Activated CD4-positive, CD25-positive, alpha-beta regulatory T cell (primary cell): Measurements from ENCODE around the gene PREB.
"Not testable (repeated sequence)": the region's sequence is repeated elsewhere in the genome, so short reads cannot be mapped to it uniquely, and the experiment has no call there.

ENCODE experiments used
- DNase-seq, 4 experiments: peaks; one replicate each; lab custom pipeline; 2025; lab: John Stamatoyannopoulos, UW

Gene PREB

DNA sequence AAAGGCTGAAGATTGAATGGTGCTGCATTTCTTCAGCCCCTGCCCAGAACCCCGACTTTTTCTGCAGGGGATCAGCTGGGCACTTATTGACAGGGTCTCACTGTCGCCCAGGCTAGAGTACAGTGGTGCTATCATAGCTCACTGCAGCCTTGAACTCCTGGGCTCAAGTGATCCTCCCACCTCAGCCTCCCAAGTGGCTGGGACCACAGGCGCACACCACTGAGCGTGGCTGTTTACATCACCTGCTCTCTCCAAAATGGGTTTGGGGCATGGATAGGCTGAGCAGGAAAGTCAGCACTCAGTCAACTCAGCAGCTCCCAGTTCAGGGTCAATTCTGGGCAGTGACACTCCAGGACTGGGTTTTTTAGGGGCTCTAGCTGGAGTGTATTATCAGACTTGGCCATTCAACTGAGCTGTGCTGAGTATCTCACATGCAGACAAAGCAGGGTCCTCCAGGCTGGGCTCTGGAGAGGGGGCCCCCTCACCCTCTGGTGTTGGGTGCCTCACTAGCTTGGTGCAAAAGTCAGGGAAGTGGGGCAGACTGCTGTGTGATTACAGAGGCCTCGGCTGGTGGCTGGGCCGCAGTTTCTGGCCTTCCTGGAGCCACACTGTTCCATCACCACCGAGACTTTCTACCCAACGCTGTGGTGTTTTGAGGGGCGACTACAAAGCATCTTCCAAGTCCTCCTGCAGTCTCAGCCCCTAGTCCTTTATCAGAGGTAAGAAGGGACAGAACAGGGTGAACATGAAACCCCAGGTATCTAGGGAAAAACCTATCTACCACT is 6.4 kb downstream of the PREB start:
- DNase-seq: no peak

DNA sequence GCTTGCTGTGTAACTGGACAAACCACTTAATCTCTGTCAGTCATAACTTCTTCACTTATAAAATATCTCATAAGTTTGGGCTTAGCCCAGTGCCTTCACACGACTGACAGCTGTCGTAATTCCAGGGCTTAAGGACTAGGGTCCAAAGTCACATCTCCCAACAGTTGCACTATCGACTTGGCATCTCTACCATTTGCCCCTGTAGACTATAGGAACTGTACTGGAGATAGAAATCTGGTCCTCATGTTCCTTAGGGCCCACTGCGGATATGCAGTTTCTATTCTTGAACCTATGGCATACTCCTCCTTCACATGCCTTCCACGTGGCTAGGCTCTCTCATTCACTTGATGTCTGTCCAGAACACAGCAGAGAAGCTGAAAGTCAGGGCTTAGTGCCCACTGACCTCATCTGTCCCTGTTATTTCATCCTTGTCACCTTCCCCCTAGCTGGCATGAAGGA is 8.2 kb downstream of the PREB start:
- DNase-seq: no peak

- DNase-seq: no peak
Observed at GRCh38 chr2:27125104-27125503, 9.3 kb downstream of the PREB start.

DNA sequence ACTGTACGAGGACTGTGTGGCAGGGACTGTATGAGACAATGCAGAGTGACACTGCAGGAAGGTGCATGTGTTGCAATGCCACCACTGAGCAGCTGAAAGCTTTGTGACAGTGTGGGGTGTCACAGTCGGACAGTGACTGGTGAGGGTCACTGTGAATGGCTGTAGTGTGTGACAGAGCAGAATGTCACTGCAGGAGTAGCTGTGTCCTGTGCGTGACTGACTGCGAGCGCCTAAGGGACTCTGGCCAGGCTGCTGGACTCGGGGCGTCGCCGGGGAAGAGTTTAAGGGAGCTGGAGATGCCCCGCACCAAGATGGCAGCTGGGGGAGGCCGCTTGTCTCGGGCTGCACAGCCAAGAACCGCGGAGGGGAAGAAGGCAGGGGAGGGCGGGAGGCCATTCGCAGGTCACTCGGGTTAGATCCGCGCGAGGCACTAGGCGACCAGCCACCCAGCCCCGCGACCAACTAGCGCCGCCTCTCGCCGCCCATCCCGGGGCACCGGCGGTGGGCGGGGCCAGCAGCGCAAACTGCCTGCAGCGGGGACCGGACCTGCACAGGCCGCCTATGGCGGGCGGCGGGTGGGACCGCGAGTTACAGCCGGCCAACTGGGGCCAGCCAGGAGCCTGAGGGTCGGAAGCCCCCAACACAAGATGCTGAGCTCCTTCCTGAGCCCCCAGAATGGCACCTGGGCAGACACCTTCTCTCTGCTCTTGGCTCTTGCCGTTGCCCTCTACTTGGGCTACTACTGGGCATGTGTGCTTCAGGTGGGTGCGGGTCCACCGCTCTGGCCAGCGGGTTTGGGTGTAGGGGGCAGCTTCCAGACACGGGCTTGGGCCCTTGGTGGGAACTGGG is 10.9 kb downstream of the PREB start, which contains the start of gene ABHD1:
TSS of gene ABHD1 (plus strand) at position 514 of the 849 bp plus-strand sequence. CDS start at position 648, 134 bp downstream.
- DNase-seq: peak; percentile 19 to 28 (median 24)

DNA sequence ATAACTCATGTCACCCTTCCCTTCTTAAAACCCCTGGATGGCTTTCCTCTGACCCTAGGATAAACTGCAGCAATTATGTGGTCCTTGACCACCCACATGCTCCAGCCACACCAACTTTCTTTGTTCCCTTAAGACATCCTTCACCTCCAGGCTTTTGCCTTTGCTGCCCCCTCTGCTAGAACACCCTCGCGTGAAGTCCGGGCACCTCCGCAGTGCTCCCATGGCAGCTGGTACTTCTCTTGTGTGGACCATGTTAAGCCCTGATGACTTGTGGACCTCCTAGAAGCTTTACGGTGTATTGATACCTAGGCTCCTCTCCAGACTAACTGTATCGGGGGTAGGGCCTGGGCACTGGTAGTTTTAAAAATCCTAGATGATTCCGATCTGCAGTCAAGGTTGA is 11.6 kb downstream of the PREB start:
- DNase-seq: no peak

- no peak for DNase-seq
Observed at GRCh38 chr2:27121906-27122305, 12.5 kb downstream of the PREB start.

- DNase-seq: not testable (repeated sequence)
Observed at GRCh38 chr2:27119330-27119670, 15.1 kb downstream of the PREB start.

DNA sequence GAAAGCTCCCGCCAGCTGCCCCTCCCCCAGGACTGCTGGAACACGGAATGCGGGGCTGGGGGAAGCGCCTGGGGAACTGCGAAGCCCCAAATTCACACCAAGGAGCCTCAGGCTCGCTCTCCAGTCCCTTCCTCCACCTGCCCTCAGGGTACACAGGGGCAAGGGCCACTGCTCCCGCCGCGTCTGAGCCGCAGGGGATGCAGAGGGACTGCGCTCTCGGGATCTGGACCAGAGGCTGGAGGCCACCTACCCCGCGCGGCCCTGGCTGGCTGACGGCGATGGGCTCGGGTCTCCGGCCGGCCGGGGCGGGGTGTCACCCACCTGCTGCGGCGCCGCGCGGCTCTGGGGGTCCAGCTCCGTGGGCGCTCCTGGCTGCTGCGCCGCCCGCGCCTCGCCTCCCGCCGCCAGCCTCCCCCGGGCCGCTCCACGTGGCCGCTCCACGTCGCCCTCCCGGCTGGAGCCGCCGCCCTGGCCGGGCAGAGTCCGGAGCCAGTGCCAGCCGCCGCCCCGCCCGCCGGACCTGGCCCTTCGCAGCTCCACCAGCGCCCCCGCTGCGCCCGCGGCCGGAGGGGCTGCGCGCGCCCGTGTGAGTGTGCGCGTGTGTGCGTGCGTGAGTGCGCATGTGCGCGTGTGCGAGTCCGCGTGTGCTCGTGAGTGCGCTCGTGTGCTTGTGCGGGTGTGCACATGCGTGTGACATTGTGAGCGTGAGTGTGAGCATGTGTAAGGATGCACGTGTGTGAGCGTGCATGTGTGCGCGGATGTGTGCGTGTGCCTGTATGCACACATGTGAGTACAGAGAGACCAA is 15.7 kb downstream of the PREB start, which contains the start of gene CGREF1:
TSS of gene CGREF1 (minus strand) at position 604 of the 805 bp plus-strand sequence. CDS start 14,762 bp downstream, outside the sequence.
- no peak for DNase-seq

GRCh38 chr2:27117995-27118524 is 16.4 kb downstream of the PREB start:
- DNase-seq: no peak

DNA sequence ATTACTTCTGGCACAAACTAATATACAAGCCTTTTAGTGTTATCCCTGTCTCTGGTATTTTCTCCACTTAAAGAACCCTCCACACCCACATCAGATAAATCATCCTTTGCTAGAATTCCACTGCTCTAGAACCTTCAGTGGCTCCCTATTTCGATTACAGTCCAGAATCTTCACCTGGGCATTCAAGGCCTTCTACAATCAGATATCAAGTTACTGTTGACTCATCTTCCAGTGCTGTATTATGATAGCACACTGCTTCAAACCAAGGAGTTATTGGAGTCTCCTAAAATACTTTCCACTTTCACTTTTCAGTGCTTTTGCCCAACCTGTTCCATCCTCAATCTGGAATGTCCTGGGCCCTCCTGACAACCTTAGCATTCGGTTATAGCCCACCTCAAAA is 18.9 kb downstream of the PREB start:
- DNase-seq: no peak

DNA sequence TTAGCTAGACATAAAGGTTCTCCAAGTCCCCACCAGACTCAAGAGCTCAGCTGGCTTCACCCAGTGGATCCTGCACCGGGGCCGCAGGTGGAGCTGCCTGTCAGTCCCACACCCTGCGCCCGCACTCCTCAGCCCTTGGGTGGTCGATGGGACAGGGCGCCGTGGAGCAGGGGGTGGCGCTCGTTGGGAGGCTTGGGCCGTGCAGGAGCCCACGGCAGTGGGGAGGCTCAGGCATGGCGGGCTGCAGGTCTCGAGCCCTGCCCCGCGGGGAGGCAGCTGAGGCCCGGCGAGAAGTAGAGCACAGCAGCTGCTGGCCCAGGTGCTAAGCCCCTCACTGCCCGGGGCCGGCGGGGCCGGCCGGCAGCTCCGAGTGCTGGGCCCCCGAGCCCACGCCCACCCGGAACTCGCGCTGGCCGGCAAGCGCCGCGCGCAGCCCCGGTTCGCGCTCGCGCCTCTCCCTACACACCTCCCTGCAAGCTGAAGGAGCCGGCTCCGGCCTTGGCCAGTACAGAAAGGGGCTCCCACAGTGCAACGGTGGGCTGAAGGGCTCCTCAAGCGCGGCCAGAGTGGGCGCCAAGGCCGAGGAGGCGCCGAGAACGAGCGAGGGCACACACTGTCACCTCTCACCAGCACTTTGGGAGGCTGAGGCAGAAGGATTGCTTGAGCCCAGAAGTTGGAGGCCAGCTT is 22.9 kb downstream of the PREB start:
- DNase-seq: not testable (repeated sequence)

DNA sequence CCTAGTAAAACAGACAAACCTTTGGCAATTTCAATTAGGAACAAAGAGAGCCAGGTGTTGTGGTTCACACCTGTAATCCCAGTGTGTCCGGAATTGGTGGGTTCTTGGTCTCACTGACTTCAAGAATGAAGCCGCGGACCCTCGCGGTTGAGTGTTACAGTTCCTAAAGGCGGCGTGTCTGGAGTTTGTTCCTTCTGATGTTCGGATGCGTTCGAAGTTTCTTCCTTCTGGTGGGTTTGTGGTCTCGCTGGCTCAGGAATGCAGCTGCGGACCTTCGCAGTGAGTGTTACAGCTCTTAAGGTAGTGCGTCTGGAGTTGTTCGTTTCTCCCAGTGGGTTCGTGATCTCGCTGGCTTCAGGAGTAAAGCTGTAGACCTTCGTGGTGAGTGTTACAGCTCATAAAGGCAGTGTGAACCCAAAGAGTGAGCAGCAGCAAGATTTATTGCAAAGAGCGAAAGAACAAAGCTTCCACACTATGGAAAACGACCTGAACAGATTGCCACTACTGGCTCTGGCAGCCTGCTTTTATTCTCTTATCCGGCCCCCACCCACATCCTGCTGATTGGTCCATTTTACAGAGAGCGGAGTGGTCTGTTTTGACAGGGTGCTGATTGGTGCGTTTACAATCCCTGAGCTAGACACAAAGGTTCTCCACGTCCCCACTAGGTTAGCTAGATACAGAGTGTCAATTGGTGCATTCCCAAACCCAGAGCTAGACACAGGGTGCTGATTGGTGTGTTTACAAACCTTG is 23.7 kb downstream of the PREB start:
- DNase-seq: not testable (repeated sequence)

DNA sequence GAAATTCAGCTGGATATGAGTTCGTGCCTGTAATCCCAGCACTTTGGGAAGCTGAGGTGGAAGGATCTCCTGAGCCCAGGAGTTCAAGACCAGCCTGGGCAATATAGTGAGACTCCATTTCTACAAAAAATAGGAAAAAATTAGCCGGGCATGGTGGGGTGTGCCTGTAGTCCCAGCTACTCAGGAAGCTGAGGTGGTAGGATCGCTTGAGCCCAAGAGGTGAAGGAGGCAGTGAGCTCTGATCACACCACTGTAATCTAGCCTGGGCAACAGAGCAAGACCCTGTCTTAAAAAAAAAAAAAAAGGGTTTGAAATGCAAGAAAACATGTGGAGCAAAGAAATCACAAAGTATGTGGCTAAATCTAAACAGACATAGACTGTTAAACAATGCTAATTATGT is 25.4 kb downstream of the PREB start:
- no peak for DNase-seq

- DNase-seq: no peak
Observed at GRCh38 chr2:27108221-27108620, 26.2 kb downstream of the PREB start.

- DNase-seq: no peak
Observed at GRCh38 chr2:27105981-27106380, 28.5 kb downstream of the PREB start.

DNA sequence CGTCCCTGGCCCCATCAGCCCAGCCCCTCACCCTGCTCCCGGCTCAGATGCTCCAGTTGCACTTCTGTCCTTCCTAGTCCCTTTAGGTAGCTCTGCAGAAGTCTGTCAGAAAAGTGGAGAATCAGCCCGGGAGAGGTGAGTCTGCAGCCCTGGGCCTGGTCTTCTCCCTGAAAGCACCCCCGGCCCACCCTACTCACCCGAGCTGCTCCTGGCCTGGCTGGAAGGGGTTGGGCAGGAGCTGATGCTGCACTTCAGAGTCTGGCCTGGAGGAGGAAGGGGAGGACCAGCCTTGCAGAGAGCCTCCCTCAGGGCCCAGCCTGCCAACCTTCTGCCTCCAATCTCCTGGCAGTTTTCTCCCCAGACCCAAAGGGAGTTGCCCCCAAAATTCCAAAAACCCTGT is 32.1 kb downstream of the PREB start:
- no peak for DNase-seq

DNA sequence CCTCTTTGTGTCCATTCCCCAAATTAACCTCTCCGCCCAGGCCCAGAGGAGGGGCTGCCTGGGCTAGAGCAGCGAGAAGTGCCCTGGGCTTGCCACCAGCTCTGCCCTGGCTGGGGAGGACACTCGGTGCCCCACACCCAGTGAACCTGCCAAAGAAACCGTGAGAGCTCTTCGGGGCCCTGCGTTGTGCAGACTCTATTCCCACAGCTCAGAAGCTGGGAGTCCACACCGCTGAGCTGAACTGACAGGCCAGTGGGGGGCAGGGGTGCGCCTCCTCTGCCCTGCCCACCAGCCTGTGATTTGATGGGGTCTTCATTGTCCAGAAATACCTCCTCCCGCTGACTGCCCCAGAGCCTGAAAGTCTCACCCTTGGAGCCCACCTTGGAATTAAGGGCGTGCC is 34.4 kb downstream of the PREB start:
- DNase-seq: no peak

GRCh38 chr2:27099334-27099955 is 35.0 kb downstream of the PREB start:
- DNase-seq: no peak

DNA sequence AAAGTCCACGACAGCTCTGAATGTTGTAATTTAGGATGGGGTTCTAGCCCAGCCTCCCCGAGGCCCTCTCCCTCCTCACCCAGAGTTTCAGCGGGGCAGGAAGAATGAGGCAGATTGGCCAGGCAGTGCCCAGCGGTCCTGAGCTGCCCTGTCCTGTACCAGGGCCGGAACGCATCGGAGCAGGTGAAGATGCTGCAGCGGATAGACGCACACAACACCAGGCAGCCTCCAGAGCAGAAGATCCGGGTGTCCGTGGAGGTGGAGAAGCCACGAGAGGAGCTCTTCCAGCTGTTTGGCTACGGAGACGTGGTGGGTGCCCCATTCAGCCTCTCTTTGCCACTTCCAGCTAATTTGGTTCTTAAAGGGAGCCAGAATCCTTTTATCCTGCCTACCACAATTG is 37.1 kb downstream of the PREB start:
- no peak for DNase-seq

GRCh38 chr2:27096748-27097297 is 37.6 kb downstream of the PREB start:
- no peak for DNase-seq
